ENCODE data around the gene ACE2. TPM values are rescaled to one million over a fixed set of nuclear protein-coding genes. Genes with fewer than 3 reads are reported as not detected.

ACE2 gene
- polyA plus RNA-seq, 1 donor (not counting 4 experiments of a cell fraction or from before 2014, with no cell fraction given): 0.51 TPM

DNA sequence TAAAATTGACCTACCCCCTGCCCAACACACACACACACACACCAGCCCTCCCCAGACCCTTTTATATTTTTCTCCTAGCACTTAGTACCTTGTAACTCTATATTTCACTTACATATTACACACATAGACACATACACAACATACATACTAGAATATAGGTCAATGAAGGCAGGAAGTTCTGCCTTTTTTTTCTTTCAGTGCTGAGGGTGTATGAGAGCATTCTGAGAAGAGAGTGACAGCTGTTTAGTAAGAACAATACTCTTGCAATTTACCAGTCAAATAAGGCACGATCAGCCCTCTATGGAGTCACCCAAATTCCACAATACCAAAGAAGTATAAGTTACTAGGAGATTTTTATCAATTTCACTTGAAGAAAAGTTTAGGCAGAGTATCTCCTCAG lies 33.5 kb downstream of the ACE2 start:
- Histone ChIP-seq H3K27me3 (ENCODE audit: control insufficient read depth, extremely low read depth, insufficient read depth, low read length) (no peaks in the 10 kb centered on the region), H3K9me1 (ENCODE audit: control insufficient read depth, extremely low read depth, insufficient read depth, low read length) (no peaks in the 10 kb centered on the region), H3K36me3 (ENCODE audit: control insufficient read depth in 2 of 2, extremely low read depth in 1 of 2, insufficient read depth in 2 of 2, low read length in 2 of 2) (no peaks in the 10 kb centered on the region), H3K9ac (ENCODE audit: control insufficient read depth, extremely low read depth, insufficient read depth, low read length) (no peak overlapping the region), H2AFZ (ENCODE audit: control insufficient read depth, low read length) (no peak overlapping the region), H3K79me2 (ENCODE audit: control insufficient read depth, insufficient read depth, low read length) (no peaks in the 10 kb centered on the region), H3K4me1 (ENCODE audit: control insufficient read depth, extremely low read depth, insufficient read depth, low read length) (no peaks in the 10 kb centered on the region), H3K4me2 (ENCODE audit: control insufficient read depth, extremely low read depth, insufficient read depth, low read depth, low read length) (no peak overlapping the region), H3K27ac (ENCODE audit: control insufficient read depth, insufficient read depth, low read length) (no peak overlapping the region), H3K9me3 (ENCODE audit: control insufficient read depth, low read depth, low read length) (no peaks in the 10 kb centered on the region), H3K4me3 (ENCODE audit: control insufficient read depth in 2 of 3, extremely low read depth in 1 of 3, insufficient read depth in 2 of 3, low read depth in 1 of 3, low read length in 3 of 3) (no peak overlapping the region), H4K20me1 (ENCODE audit: control insufficient read depth, extremely low read depth, insufficient read depth, low read length) (no peaks in the 10 kb centered on the region)
- DNase-seq (ENCODE audit: low read depth, low spot score) (no peak), FAIRE-seq (no peak)
- TF ChIP-seq, protein P1, sequence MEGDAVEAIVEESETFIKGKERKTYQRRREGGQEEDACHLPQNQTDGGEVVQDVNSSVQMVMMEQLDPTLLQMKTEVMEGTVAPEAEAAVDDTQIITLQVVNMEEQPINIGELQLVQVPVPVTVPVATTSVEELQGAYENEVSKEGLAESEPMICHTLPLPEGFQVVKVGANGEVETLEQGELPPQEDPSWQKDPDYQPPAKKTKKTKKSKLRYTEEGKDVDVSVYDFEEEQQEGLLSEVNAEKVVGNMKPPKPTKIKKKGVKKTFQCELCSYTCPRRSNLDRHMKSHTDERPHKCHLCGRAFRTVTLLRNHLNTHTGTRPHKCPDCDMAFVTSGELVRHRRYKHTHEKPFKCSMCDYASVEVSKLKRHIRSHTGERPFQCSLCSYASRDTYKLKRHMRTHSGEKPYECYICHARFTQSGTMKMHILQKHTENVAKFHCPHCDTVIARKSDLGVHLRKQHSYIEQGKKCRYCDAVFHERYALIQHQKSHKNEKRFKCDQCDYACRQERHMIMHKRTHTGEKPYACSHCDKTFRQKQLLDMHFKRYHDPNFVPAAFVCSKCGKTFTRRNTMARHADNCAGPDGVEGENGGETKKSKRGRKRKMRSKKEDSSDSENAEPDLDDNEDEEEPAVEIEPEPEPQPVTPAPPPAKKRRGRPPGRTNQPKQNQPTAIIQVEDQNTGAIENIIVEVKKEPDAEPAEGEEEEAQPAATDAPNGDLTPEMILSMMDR (optimal IDR thresholded peaks at IDR 0.05 in 1 of 3, IDR thresholded peaks at IDR 0.05 in 1 of 3, conservative IDR thresholded peaks at IDR 0.05 in 1 of 3; ENCODE audit: extremely low read depth in 1 of 3, insufficient read depth in 2 of 3, low read length in 3 of 3): no peak
- no peak for TF ChIP-seq EZH2 (IDR thresholded peaks at IDR 0.05; ENCODE audit: low read length)
- dilution Hi-C loops (cut with MboI; ENCODE audit: extremely low pct_ligation_motif_present, low sequenced_read_pairs): no loop called here

DNA sequence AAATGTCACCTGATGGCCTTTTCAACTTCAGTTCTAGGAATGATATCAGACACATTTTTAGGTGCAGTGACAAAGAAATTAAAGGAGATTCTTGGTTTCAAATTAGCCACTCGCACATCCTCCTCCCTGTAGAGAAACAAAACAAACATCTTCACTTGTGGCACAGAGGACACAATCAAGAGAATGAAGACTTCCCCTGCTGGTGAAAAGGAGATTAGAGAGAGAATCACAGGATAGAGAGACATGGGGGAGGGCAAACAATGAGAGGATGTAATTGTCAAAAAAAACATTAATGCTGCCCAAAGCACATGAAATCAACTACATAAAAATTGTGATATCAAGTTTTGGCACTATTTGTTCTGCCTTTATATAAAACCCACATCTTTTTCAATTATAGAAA lies 34.5 kb downstream of the ACE2 start:
- DNase-seq (ENCODE audit: low read depth, low spot score): no peak
- dilution Hi-C loops (cut with MboI; ENCODE audit: extremely low pct_ligation_motif_present, low sequenced_read_pairs): no loop called here
- Histone ChIP-seq H3K4me2 (ENCODE audit: control insufficient read depth, extremely low read depth, insufficient read depth, low read depth, low read length) (no peak overlapping the region), H3K9me3 (ENCODE audit: control insufficient read depth, low read depth, low read length) (no peaks in the 10 kb centered on the region), H3K79me2 (ENCODE audit: control insufficient read depth, insufficient read depth, low read length) (no peaks in the 10 kb centered on the region), H3K36me3 (ENCODE audit: control insufficient read depth in 2 of 2, extremely low read depth in 1 of 2, insufficient read depth in 2 of 2, low read length in 2 of 2) (no peaks in the 10 kb centered on the region), H3K9me1 (ENCODE audit: control insufficient read depth, extremely low read depth, insufficient read depth, low read length) (no peaks in the 10 kb centered on the region), H3K27ac (ENCODE audit: control insufficient read depth, insufficient read depth, low read length) (no peak overlapping the region), H3K27me3 (ENCODE audit: control insufficient read depth, extremely low read depth, insufficient read depth, low read length) (no peaks in the 10 kb centered on the region), H2AFZ (ENCODE audit: control insufficient read depth, low read length) (no peak overlapping the region), H4K20me1 (ENCODE audit: control insufficient read depth, extremely low read depth, insufficient read depth, low read length) (no peaks in the 10 kb centered on the region), H3K9ac (ENCODE audit: control insufficient read depth, extremely low read depth, insufficient read depth, low read length) (no peak overlapping the region), H3K4me1 (ENCODE audit: control insufficient read depth, extremely low read depth, insufficient read depth, low read length) (no peaks in the 10 kb centered on the region), H3K4me3 (ENCODE audit: control insufficient read depth in 2 of 3, extremely low read depth in 1 of 3, insufficient read depth in 2 of 3, low read depth in 1 of 3, low read length in 3 of 3) (no peak overlapping the region)
- no peak for FAIRE-seq
- TF ChIP-seq, protein P1 (optimal IDR thresholded peaks at IDR 0.05 in 1 of 3, IDR thresholded peaks at IDR 0.05 in 1 of 3, conservative IDR thresholded peaks at IDR 0.05 in 1 of 3; ENCODE audit: extremely low read depth in 1 of 3, insufficient read depth in 2 of 3, low read length in 3 of 3): peak in 1 of 3 experiments; percentile 12
- no peak for TF ChIP-seq EZH2 (IDR thresholded peaks at IDR 0.05; ENCODE audit: low read length)
